Neuronal stem cell (in vitro differentiated cells): ENCODE results near the gene CDC20.

Experiments used
- DNase-seq: peaks from one replicate; pipeline ENCODE4 v3.0.0-alpha.2; 2013; ENCODE audit warnings: low spot score
- H2AFZ ChIP-seq: one replicate; pipeline ENCODE4 v1.6.1; 2013; ENCODE audit warnings: mild to moderate bottlenecking, low read length, inconsistent platforms
- H2AK5ac ChIP-seq: 2 replicates; pipeline ENCODE4 v1.6.1; 2013; ENCODE audit warnings: low read depth, mild to moderate bottlenecking, inconsistent platforms, low read length, moderate library complexity, mixed read lengths
- H2BK120ac ChIP-seq: 2 replicates; pipeline ENCODE4 v1.6.1; 2013; ENCODE audit warnings: low read depth, mild to moderate bottlenecking, inconsistent platforms, low read length, moderate library complexity, mixed read lengths
- H2BK12ac ChIP-seq: one replicate; pipeline ENCODE4 v1.6.1; 2013; ENCODE audit warnings: low read length, inconsistent platforms
- H2BK15ac ChIP-seq: 2 replicates; pipeline ENCODE4 v1.6.1; 2013; ENCODE audit warnings: mild to moderate bottlenecking, low read length, inconsistent platforms, mixed read lengths
- H2BK5ac ChIP-seq: one replicate; pipeline ENCODE4 v1.6.1; 2013; ENCODE audit warnings: inconsistent platforms, mild to moderate bottlenecking, low read length, moderate library complexity
- H3K14ac ChIP-seq: one replicate; pipeline ENCODE4 v1.6.1; 2013; ENCODE audit warnings: low read length, inconsistent platforms
- H3K18ac ChIP-seq: 2 replicates; pipeline ENCODE4 v1.6.1; 2013; ENCODE audit warnings: low read length, inconsistent platforms
- H3K23ac ChIP-seq: 2 replicates; pipeline ENCODE4 v1.6.1; 2013; ENCODE audit warnings: low read depth, mild to moderate bottlenecking, mixed read lengths, low read length, inconsistent platforms; ENCODE audit not compliant: poor library complexity
- H3K27ac ChIP-seq: replicated peaks from 3 replicates; pipeline ENCODE4 v1.5.1; 2013; ENCODE audit warnings: low read length, inconsistent platforms
- H3K27me3 ChIP-seq, 3 experiments: 2 replicates each; pipeline ENCODE4 v1.6.1; 2013; ENCODE audit warnings: low read length in 3 of 3, mild to moderate bottlenecking in 2 of 3, inconsistent platforms in 1 of 3, low read depth in 1 of 3, mixed read lengths in 1 of 3, moderate library complexity in 1 of 3; ENCODE audit not compliant: control insufficient read depth in 3 of 3, insufficient read depth in 3 of 3
- H3K36me3 ChIP-seq, 2 donors: replicated peaks in 1 of 2; 2 replicates each; pipeline ENCODE4 v1.6.1; 2013; ENCODE audit warnings: low read length in 2 of 2; ENCODE audit not compliant: control insufficient read depth in 2 of 2, insufficient read depth in 2 of 2
- H3K4ac ChIP-seq: 2 replicates; pipeline ENCODE4 v1.6.1; 2013; ENCODE audit warnings: inconsistent platforms, mild to moderate bottlenecking, low read length, moderate library complexity
- H3K4me1 ChIP-seq, 2 donors: 1 replicate in 1 of 2; 2 replicates in 1 of 2; pipeline ENCODE4 v1.6.1; 2013; ENCODE audit warnings: low read length in 2 of 2, low read depth in 1 of 2; ENCODE audit not compliant: control insufficient read depth in 2 of 2, insufficient read depth in 1 of 2
- H3K4me2 ChIP-seq: one replicate; pipeline ENCODE4 v1.6.1; 2013; ENCODE audit warnings: mild to moderate bottlenecking, low read length, inconsistent platforms; ENCODE audit not compliant: insufficient read depth, poor library complexity, severe bottlenecking
- H3K4me3 ChIP-seq, 2 donors: 2 replicates each; pipeline ENCODE4 v1.5.1; 2013; ENCODE audit warnings: low read length in 2 of 2, mild to moderate bottlenecking in 2 of 2, inconsistent platforms in 1 of 2, moderate library complexity in 1 of 2
- H3K79me1 ChIP-seq: one replicate; pipeline ENCODE4 v1.6.1; 2013; ENCODE audit warnings: low read depth, mild to moderate bottlenecking, inconsistent platforms, low read length, moderate library complexity
- H3K9ac ChIP-seq: one replicate; pipeline ENCODE4 v1.6.1; 2013; ENCODE audit warnings: mild to moderate bottlenecking, low read depth, low read length, inconsistent platforms; ENCODE audit not compliant: poor library complexity
- H3K9me3 ChIP-seq, 2 donors: replicated peaks in 1 of 2; 2 replicates each; pipeline versions ENCODE3 to v1.6.1; 2013; ENCODE audit warnings: low read length in 2 of 2, mild to moderate bottlenecking in 2 of 2, inconsistent platforms in 1 of 2, low read depth in 1 of 2, mixed read lengths in 1 of 2, moderate library complexity in 1 of 2; ENCODE audit not compliant: control insufficient read depth in 2 of 2, insufficient read depth in 1 of 2
- H4K8ac ChIP-seq: one replicate; pipeline ENCODE4 v1.6.1; 2013; ENCODE audit warnings: low read depth, mild to moderate bottlenecking, inconsistent platforms, low read length, moderate library complexity
- H4K91ac ChIP-seq: one replicate; pipeline ENCODE4 v1.6.1; 2013; ENCODE audit warnings: low read length, low read depth, mild to moderate bottlenecking, inconsistent platforms; ENCODE audit not compliant: poor library complexity
- WGBS, 2 donors: extraction: QIAGEN DNeasy Blood & Tissue Kit; methylation state at CpG; one replicate each; pipeline ENCODE4 v1.1.7; 2013; ENCODE audit warnings: missing lambda C conversion rate in 2 of 2, mixed read lengths in 1 of 2; ENCODE audit not compliant: insufficient read length in 2 of 2, insufficient replicate concordance in 1 of 2; ENCODE audit errors: extremely low coverage in 2 of 2; 5-methylcytosine and 5-hydroxymethylcytosine counted together

The CDC20 gene

GRCh38 chr1:43339584-43340232 lies 19.1 kb upstream of the CDC20 start:
- Histone ChIP-seq H2BK12ac (no peak overlapping the region), H3K18ac (no peak overlapping the region), H3K4me2 (no peak overlapping the region), H4K8ac (no peak overlapping the region), H3K36me3 (no peaks in the 10 kb centered on the region), H3K27ac (no peak overlapping the region), H3K9ac (no peak overlapping the region), H3K4me3 (no peak overlapping the region), H2BK120ac (no peak overlapping the region), H4K91ac (no peak overlapping the region), H2AFZ (no peak overlapping the region), H3K27me3 (peaks cover 0 to 28% (median 0%) of the 10 kb centered on the region in 3 experiments), H3K23ac (no peak overlapping the region), H3K79me1 (no peaks in the 10 kb centered on the region), H3K14ac (no peak overlapping the region), H3K4me1 (peaks cover 0 to 2% of the 10 kb centered on the region in 2 donors), H3K4ac (no peak overlapping the region), H2AK5ac (no peak overlapping the region), H2BK15ac (no peak overlapping the region), H3K9me3 (no peaks in the 10 kb centered on the region), H2BK5ac (no peak overlapping the region)
- no peak for DNase-seq
- WGBS, 2 donors: no CpG with 5 or more reads among the region's 6 CpGs

- no peaks in the 10 kb centered on the region for H3K9me3 ChIP-seq
- no peak overlapping the region for H3K4me3 ChIP-seq
- H3K9ac ChIP-seq: no peak overlapping the region
- H3K27me3 ChIP-seq: peaks cover 0 to 33% (median 0%) of the 10 kb centered on the region in 3 experiments
- no peak overlapping the region for H4K8ac ChIP-seq
- H3K36me3 ChIP-seq: no peaks in the 10 kb centered on the region
- no peaks in the 10 kb centered on the region for H3K79me1 ChIP-seq
- no peak overlapping the region for H2AK5ac ChIP-seq
- DNase-seq: no peak
- no peak overlapping the region for H4K91ac ChIP-seq
- peaks cover 0 to 2% of the 10 kb centered on the region in 2 donors for H3K4me1 ChIP-seq
- no peak overlapping the region for H3K18ac ChIP-seq
- H2BK15ac ChIP-seq: no peak overlapping the region
- no peak overlapping the region for H2BK12ac ChIP-seq
- WGBS, 2 donors: 100% methylated on average over 1 of the region's 1 CpG; no CpG with 5 or more reads in 1 of the 2 donors
- H3K14ac ChIP-seq: no peak overlapping the region
- H2AFZ ChIP-seq: no peak overlapping the region
- H2BK120ac ChIP-seq: no peak overlapping the region
- no peak overlapping the region for H3K4me2 ChIP-seq
- no peak overlapping the region for H2BK5ac ChIP-seq
- no peak overlapping the region for H3K4ac ChIP-seq
- no peak overlapping the region for H3K27ac ChIP-seq
- no peak overlapping the region for H3K23ac ChIP-seq
Measured at GRCh38 chr1:43340559-43340958, 18.2 kb upstream of the CDC20 start.

- Histone ChIP-seq H3K36me3 (no peaks in the 10 kb centered on the region), H3K4me2 (no peak overlapping the region), H3K79me1 (no peaks in the 10 kb centered on the region), H2AK5ac (no peak overlapping the region), H3K14ac (no peak overlapping the region), H4K91ac (no peak overlapping the region), H4K8ac (no peak overlapping the region), H3K4me1 (peaks cover 3 to 9% of the 10 kb centered on the region in 2 donors), H3K27me3 (peaks cover 0 to 57% (median 0%) of the 10 kb centered on the region in 3 experiments), H3K4me3 (no peak overlapping the region), H3K27ac (no peak overlapping the region), H3K9me3 (no peaks in the 10 kb centered on the region), H2BK5ac (no peak overlapping the region), H2BK12ac (no peak overlapping the region), H3K4ac (no peak overlapping the region), H2BK15ac (no peak overlapping the region), H3K18ac (no peak overlapping the region), H3K23ac (no peak overlapping the region), H2BK120ac (no peak overlapping the region), H2AFZ (no peak overlapping the region), H3K9ac (no peak overlapping the region)
- no peak for DNase-seq
- no CpG with 5 or more reads among the region's 4 CpGs for WGBS, 2 donors
Measured at GRCh38 chr1:43344267-43344850, 14.4 kb upstream of the CDC20 start.

- WGBS, 2 donors: no CpG with 5 or more reads among the region's 3 CpGs
- Histone ChIP-seq H3K27ac (no peak overlapping the region), H3K4ac (no peak overlapping the region), H2BK12ac (no peak overlapping the region), H3K27me3 (peaks cover 0 to 62% (median 0%) of the 10 kb centered on the region in 3 experiments), H2BK5ac (no peak overlapping the region), H3K18ac (no peak overlapping the region), H3K36me3 (no peaks in the 10 kb centered on the region), H4K8ac (no peak overlapping the region), H2AK5ac (no peak overlapping the region), H3K9ac (no peak overlapping the region), H2AFZ (no peak overlapping the region), H3K9me3 (no peaks in the 10 kb centered on the region), H3K4me3 (no peak overlapping the region), H3K23ac (no peak overlapping the region), H3K4me1 (peaks cover 9 to 13% of the 10 kb centered on the region in 2 donors), H3K79me1 (no peaks in the 10 kb centered on the region), H4K91ac (no peak overlapping the region), H3K14ac (no peak overlapping the region), H2BK120ac (no peak overlapping the region), H3K4me2 (no peak overlapping the region), H2BK15ac (no peak overlapping the region)
- DNase-seq: no peak
Measured at GRCh38 chr1:43345120-43345519, 13.7 kb upstream of the CDC20 start.
